K562 (cell line): ENCODE measurements around the gene SLC7A4. TPM values are rescaled to one million over a fixed set of nuclear protein-coding genes. Genes with fewer than 3 reads are reported as not detected.

Source experiments
- CXXC5 ChIP-seq: fragments of 250-450 bp; sonication (Bioruptor Pico); IDR thresholded peaks from 2 replicates; pipeline ENCODE4 v1.8.0; 2022; ENCODE audit warnings: inconsistent platforms, mild to moderate bottlenecking, moderate library complexity
- E2F1 ChIP-seq: sonication (generic); formaldehyde crosslinking; IDR thresholded peaks from 2 replicates; pipeline ENCODE4 v1.8.1; 2023; ENCODE audit warnings: mild to moderate bottlenecking, missing genetic modification reagents, moderate library complexity
- HMG20B ChIP-seq: fragments of 250-450 bp; sonication (Bioruptor Pico); IDR thresholded peaks from 2 replicates; pipeline ENCODE4 v1.5.0; 2021; ENCODE audit warnings: mild to moderate bottlenecking
- KDM5B ChIP-seq: fragments of 200-600 bp; sonication (generic); IDR thresholded peaks from 2 replicates; pipeline ENCODE4 v1.6.1; 2012; ENCODE audit warnings: low read depth, mild to moderate bottlenecking, moderate library complexity, low read length, control low read depth, inconsistent platforms; ENCODE audit not compliant: insufficient replicate concordance
- MCM5 ChIP-seq: fragments of 450-650 bp; IDR thresholded peaks from 2 replicates; pipeline ENCODE4 v1.6.1; 2016; ENCODE audit warnings: low read depth
- PML ChIP-seq: IDR thresholded peaks from 2 replicates; pipeline ENCODE4 v1.6.1; 2012; ENCODE audit warnings: low read length, inconsistent platforms
- POLR3A ChIP-seq: IDR thresholded peaks from 2 replicates; pipeline ENCODE4 v1.6.1; 2011; ENCODE audit warnings: borderline replicate concordance, mild to moderate bottlenecking, moderate library complexity; ENCODE audit not compliant: insufficient read length, insufficient read depth; ENCODE audit errors: extremely low read depth
- PRMT5 ChIP-seq: sonication (generic); formaldehyde crosslinking; IDR thresholded peaks from 2 replicates; pipeline ENCODE4 v1.5.0; 2020; ENCODE audit warnings: missing genetic modification reagents
- SMAD4 ChIP-seq: fragments of 250-450 bp; sonication (Bioruptor Pico); conservative IDR thresholded peaks from 2 replicates; pipeline ENCODE4 v1.8.0; 2021; ENCODE audit warnings: inconsistent platforms, mild to moderate bottlenecking, moderate library complexity
- THAP12 ChIP-seq: fragments of 250-450 bp; sonication (Bioruptor Pico); IDR thresholded peaks from 2 replicates; pipeline ENCODE4 v1.9.0; 2021; ENCODE audit warnings: mild to moderate bottlenecking, inconsistent platforms
- TRIM25 ChIP-seq: fragments of 450-650 bp; IDR thresholded peaks from 2 replicates; pipeline ENCODE4 v1.7.0; 2016; ENCODE audit warnings: borderline replicate concordance
- polyA plus RNA-seq, 8 experiments: library from polyadenylated mRNA; depleted of rRNA in 4 of 8; stranded (reverse) in 5 of 8; unstranded in 3 of 8; fragments of >200 nt; fragmentation: Nextera tagmentation in 2 of 8; fragmentation: Illumina TruSeq in 1 of 8; extraction: Ambion mirVana in 2 of 8; extraction: Trizol in 1 of 8; gene quantifications; 2 replicates each; pipeline versions ENCODE4 v1.2.1 to v1.2.3, GENCODE V29; 2011 to 2014; ENCODE audit warnings: inconsistent platforms in 1 of 8, missing spikeins in 1 of 8
- total RNA-seq, 7 experiments: library from RNA; depleted of rRNA in 6 of 7; stranded (reverse); fragments of >200 nt in 6 of 7; fragmentation: Illumina TruSeq in 2 of 7; extraction: Trizol in 2 of 7; gene quantifications; 2 replicates each; pipeline versions ENCODE4 v1.2.1 to v1.2.3, GENCODE V29; 2011 to 2021; ENCODE audit warnings: low replicate concordance in 1 of 7
- TF ChIP-seq, protein P1 (sequence below): fragments of 250-450 bp; sonication (Bioruptor Pico); IDR thresholded peaks from 2 replicates; pipeline ENCODE4 v1.4.0; 2020; ENCODE audit warnings: mild to moderate bottlenecking, moderate library complexity

Gene SLC7A4
- total and polyA plus RNA-seq, 9 of the 15 experiments (the other 6 are each of a cell fraction or from before 2014, with no cell fraction given): not detected

GRCh38 chr22:21028277-21029251 is 3.8 kb downstream of the SLC7A4 start (continued):
- TF ChIP-seq MCM5 (no peak), CXXC5 (CRISPR knock-in tag) (no peak), PRMT5 (CRISPR knock-in tag) (0 out of 2 replicates have a peak, but pooled peaks have one; percentile 22), E2F1 (CRISPR knock-in tag) (peak; percentile 47; the same call in 1 of the 2 replicates), KDM5B (peak; percentile 19), THAP12 (CRISPR knock-in tag) (peak; percentile 24; the same call in 1 of the 2 replicates), SMAD4 (CRISPR knock-in tag) (no peak), PML (no peak), HMG20B (CRISPR knock-in tag) (0 out of 2 replicates have a peak, but pooled peaks have one; percentile 56), POLR3A (no peak), TRIM25 (no peak)
- TF ChIP-seq, protein P1, sequence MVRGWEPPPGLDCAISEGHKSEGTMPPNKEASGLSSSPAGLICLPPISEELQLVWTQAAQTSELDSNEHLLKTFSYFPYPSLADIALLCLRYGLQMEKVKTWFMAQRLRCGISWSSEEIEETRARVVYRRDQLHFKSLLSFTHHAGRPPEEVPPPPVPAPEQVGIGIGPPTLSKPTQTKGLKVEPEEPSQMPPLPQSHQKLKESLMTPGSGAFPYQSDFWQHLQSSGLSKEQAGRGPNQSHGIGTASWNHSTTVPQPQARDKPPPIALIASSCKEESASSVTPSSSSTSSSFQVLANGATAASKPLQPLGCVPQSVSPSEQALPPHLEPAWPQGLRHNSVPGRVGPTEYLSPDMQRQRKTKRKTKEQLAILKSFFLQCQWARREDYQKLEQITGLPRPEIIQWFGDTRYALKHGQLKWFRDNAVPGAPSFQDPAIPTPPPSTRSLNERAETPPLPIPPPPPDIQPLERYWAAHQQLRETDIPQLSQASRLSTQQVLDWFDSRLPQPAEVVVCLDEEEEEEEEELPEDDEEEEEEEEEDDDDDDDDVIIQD (CRISPR knock-in tag): no peak
